Measurements from ENCODE around the gene FSTL3.
"Not testable (repeated sequence)": the region's sequence is repeated elsewhere in the genome, so short reads cannot be mapped to it uniquely, and the experiment has no call there.

Gene FSTL3

GRCh38 chr19:662207-662961 is 13.8 kb upstream of the FSTL3 start:
- DNase-seq = peak; percentile 60 to 78

- peak; percentile 92 to 96 for DNase-seq
Measured at GRCh38 chr19:662962-663681, 13.1 kb upstream of the FSTL3 start, which contains the start of gene RNF126. Gene RNF126 (minus strand): TSS chr19:663214. CDS start chr19:663121, 93 bp downstream.

- no peak for DNase-seq
Measured at GRCh38 chr19:663682-664117, 12.5 kb upstream of the FSTL3 start.

- peak; percentile 80 to 87 for DNase-seq
Measured at GRCh38 chr19:664913-665443, 11.2 kb upstream of the FSTL3 start.

GRCh38 chr19:666985-667573 is 9.1 kb upstream of the FSTL3 start:
- not testable (repeated sequence) for DNase-seq

GRCh38 chr19:668675-669434 is 7.3 kb upstream of the FSTL3 start:
- not testable (repeated sequence) for DNase-seq

- DNase-seq = no peak
Measured at GRCh38 chr19:670609-671075, 5.5 kb upstream of the FSTL3 start.

GRCh38 chr19:674282-675151 is 1.7 kb upstream of the FSTL3 start:
- no peak for DNase-seq

- no peak for DNase-seq
Measured at GRCh38 chr19:676007-676338, 219 bp upstream of the FSTL3 start.

- DNase-seq = no peak
Measured at GRCh38 chr19:677201-677600, 1.0 kb downstream of the FSTL3 start.

- DNase-seq = no peak
Measured at GRCh38 chr19:677601-678436, 1.6 kb downstream of the FSTL3 start.

- DNase-seq = no peak
Measured at GRCh38 chr19:678791-679388, 2.7 kb downstream of the FSTL3 start.

GRCh38 chr19:679418-680286 is 3.5 kb downstream of the FSTL3 start:
- peak; percentile 52 to 74 for DNase-seq

- peak; percentile 100 for DNase-seq
Measured at GRCh38 chr19:680287-681028, 4.3 kb downstream of the FSTL3 start.

- DNase-seq = peak; percentile 93 to 96
Measured at GRCh38 chr19:681029-682019, 5.1 kb downstream of the FSTL3 start.

- DNase-seq = no peak
Measured at GRCh38 chr19:682678-683320, 6.6 kb downstream of the FSTL3 start.

All from CD4-positive, alpha-beta T cell treated with Interferon alpha-2 for 1 hour (primary cell).